Vagina (tissue), 2 donors: Measurements from ENCODE around the gene APOL1.

Source experiments
- POLR2A ChIP-seq, 2 donors: fragments of 450-650 bp; IDR thresholded peaks; one replicate each; pipeline ENCODE4 v1.6.1; 2017; ENCODE audit warnings: antibody characterized with exemption in 2 of 2, mild to moderate bottlenecking in 2 of 2, moderate library complexity in 2 of 2
- POLR2AphosphoS5 ChIP-seq, 2 donors: sonication (generic); formaldehyde crosslinking; IDR thresholded peaks; one replicate each; pipeline ENCODE4 v1.9.0; 2017; ENCODE audit warnings: antibody characterized with exemption in 2 of 2, mild to moderate bottlenecking in 2 of 2, low read depth in 1 of 2; ENCODE audit not compliant: insufficient read depth in 1 of 2
- TF ChIP-seq, protein P1 (sequence below), 3 experiments: fragments of 450-650 bp in 2 of 3; fragments of 200-600 bp in 1 of 3; sonication (generic) in 1 of 3; IDR thresholded peaks; one replicate each; pipeline ENCODE4 v1.5.1; 2017 to 2019; ENCODE audit warnings: antibody characterized with exemption in 3 of 3, mild to moderate bottlenecking in 2 of 3, moderate library complexity in 2 of 3

DNA sequence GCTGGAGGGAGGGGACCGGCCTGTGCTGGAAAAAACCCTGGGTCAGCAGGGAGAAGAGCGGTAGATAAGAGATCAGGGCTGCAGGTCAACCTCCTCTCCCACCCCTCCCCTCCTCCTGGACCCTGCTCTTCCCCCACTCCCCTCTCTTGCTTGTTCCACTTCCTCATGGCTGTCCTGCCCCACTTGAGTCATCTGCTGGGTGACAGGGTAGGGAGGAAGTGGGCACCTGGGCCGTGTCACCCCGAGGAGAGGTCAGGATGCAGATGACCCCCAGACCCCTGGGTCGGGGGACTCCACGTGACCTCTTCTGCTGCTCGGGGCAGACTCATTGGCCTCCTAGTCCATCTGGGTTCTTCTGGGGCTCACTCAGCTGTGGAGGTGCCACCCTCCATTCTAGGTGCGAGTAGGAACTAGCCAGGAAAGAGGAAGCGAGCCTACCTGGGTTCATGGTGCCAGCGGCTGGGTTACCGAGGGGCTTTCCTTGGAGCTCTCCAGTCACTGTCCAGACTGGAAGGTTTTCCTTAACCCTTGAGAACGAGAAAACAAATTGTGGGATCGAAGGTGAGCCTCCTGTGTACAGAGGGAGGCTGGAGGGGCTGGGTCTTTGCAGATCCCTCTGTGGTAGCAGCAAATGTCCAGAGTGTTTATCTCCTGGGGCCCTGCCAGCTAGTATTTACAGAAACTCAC is 20.1 kb upstream of the APOL1 start:
- TF ChIP-seq POLR2AphosphoS5 (IDR thresholded peaks at IDR 0.05; ENCODE audit: insufficient read depth in 1 of 2, low read depth in 1 of 2) (no peak), POLR2A (IDR thresholded peaks at IDR 0.05) (no peak)
- TF ChIP-seq, protein P1, sequence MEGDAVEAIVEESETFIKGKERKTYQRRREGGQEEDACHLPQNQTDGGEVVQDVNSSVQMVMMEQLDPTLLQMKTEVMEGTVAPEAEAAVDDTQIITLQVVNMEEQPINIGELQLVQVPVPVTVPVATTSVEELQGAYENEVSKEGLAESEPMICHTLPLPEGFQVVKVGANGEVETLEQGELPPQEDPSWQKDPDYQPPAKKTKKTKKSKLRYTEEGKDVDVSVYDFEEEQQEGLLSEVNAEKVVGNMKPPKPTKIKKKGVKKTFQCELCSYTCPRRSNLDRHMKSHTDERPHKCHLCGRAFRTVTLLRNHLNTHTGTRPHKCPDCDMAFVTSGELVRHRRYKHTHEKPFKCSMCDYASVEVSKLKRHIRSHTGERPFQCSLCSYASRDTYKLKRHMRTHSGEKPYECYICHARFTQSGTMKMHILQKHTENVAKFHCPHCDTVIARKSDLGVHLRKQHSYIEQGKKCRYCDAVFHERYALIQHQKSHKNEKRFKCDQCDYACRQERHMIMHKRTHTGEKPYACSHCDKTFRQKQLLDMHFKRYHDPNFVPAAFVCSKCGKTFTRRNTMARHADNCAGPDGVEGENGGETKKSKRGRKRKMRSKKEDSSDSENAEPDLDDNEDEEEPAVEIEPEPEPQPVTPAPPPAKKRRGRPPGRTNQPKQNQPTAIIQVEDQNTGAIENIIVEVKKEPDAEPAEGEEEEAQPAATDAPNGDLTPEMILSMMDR (IDR thresholded peaks at IDR 0.05) = no peak
